ENCODE measurements around the gene SEPTIN10.
"Not testable (repeated sequence)": the region's sequence is repeated elsewhere in the genome, so short reads cannot be mapped to it uniquely, and the experiment has no call there.

Gene SEPTIN10

DNA sequence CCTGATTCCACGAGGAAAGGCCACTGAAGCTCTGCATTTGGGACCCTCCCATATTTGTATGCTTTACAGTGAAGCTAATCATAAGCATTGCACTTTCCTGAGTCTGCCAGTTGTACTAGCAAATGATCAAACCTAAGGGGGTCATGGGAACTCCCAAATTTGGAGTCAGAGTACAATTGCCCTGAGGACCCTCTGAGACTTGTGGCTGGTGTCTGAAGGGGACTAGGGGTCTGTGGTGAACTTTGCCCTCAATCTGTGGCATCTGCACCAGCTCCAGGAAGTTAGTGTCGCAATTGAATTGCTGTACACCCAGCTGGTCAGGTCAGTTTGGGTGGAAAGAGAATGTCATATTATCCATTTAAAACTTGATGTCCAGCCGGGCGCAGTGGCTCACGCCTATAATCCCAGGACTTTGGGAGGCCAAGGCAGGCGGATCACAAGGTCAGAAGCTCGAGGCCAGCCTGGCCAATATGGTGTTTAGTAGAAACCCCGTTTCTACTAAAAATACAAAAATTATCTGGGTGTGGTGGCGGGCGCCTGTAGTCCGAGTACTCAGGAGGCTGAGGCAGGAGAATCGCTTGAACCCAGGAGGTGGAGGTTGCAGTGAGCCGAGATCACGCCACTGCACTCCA lies 18.5 kb upstream of the SEPTIN10 start:
- no peaks in the 10 kb centered on the region for H3K4me1 ChIP-seq (ENCODE audit: control insufficient read depth, insufficient read depth, low read length)
- no peak overlapping the region for H3K4me3 ChIP-seq (ENCODE audit: insufficient read depth, low read depth, low read length)
- H3K27ac ChIP-seq (ENCODE audit: insufficient read depth, low read depth, low read length, poor library complexity, severe bottlenecking): no peak overlapping the region
- no peaks in the 10 kb centered on the region for H3K9me3 ChIP-seq (ENCODE audit: control insufficient read depth, low read length)
- H3K27me3 ChIP-seq (ENCODE audit: control insufficient read depth, insufficient read depth, low read length, poor library complexity, severe bottlenecking): no peaks in the 10 kb centered on the region
- H3K36me3 ChIP-seq (ENCODE audit: control insufficient read depth, insufficient read depth, low read length): no peaks in the 10 kb centered on the region
- 92 to 93% methylated on average over 14 of the region's 14 CpGs for WGBS, 2 experiments

DNA sequence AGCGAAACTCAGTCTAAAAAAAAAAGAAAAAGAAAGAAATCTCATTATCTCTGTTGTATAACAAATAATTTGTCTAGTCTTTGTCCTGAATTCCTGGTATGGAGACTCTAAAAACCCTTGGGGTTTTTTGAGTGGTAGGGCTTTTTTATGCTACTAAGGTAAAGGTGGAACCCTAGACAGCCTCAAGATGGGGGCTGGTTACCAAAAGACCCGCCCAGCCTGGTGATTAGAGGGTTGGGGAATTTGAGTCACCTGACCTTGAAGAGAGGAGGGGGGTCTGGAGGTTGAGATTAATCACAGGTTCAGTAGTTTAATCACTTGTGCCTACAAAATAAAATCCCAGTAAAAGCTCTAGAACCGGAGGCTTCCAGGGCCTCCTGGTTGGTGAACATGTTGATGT lies 18.0 kb upstream of the SEPTIN10 start:
- Histone ChIP-seq H3K4me3 (ENCODE audit: insufficient read depth, low read depth, low read length) (no peak overlapping the region), H3K27ac (ENCODE audit: insufficient read depth, low read depth, low read length, poor library complexity, severe bottlenecking) (no peak overlapping the region), H3K27me3 (ENCODE audit: control insufficient read depth, insufficient read depth, low read length, poor library complexity, severe bottlenecking) (no peaks in the 10 kb centered on the region), H3K9me3 (ENCODE audit: control insufficient read depth, low read length) (no peaks in the 10 kb centered on the region), H3K36me3 (ENCODE audit: control insufficient read depth, insufficient read depth, low read length) (no peaks in the 10 kb centered on the region), H3K4me1 (ENCODE audit: control insufficient read depth, insufficient read depth, low read length) (no peaks in the 10 kb centered on the region)
- 80 to 81% methylated on average over 3 of the region's 3 CpGs for WGBS, 2 experiments

DNA sequence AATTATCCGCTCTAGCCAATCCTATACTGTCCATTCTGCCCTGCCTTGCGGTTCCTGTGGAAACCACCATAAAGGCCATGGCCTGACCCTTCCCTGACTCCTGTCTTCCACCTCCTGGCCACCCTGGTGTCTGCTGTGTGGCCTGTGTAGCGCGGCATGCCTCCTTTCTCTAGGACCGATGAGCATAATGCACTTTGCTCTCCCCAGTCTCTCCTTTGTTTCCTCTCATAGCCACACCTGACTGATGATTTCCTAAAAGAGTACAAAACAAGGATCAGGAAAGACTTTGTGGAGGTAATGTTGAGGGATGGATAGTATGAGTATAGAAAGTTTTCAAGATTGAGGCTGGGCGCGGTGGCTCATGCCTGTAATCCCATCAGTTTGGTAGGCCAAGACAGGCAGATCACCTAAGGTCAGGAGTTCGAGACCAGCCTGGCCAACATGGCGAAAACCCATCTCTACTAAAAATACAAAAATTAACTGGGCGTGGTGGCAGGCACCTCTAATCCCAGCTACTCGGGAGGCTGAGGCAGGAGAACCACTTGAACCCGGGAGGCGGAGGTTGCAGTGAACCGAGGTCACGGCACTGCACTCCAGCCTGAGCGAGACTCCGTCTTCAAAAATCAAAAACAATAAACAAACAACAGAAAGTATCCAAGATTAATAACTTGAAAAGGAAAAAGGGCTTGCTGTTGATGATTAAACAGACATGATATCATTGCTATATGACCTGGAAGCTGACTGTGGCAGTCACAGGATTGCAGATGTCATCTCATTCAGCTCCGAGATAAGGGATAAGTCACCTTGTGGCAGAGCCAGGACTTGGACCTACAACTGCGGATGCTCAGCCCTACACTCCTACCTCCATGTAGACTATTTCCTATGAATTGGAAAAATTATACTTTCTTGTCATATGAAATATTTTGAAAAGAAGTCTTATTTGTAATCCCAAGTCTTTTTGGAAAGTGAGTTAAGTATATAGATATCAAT lies 17.0 kb upstream of the SEPTIN10 start:
- 93 to 94% methylated on average over 17 to 19 of the region's 19 CpGs for WGBS, 2 experiments
- no peak overlapping the region for H3K27ac ChIP-seq (ENCODE audit: insufficient read depth, low read depth, low read length, poor library complexity, severe bottlenecking)
- H3K4me3 ChIP-seq (ENCODE audit: insufficient read depth, low read depth, low read length): no peak overlapping the region
- no peaks in the 10 kb centered on the region for H3K9me3 ChIP-seq (ENCODE audit: control insufficient read depth, low read length)
- H3K27me3 ChIP-seq (ENCODE audit: control insufficient read depth, insufficient read depth, low read length, poor library complexity, severe bottlenecking): no peaks in the 10 kb centered on the region
- H3K36me3 ChIP-seq (ENCODE audit: control insufficient read depth, insufficient read depth, low read length): no peaks in the 10 kb centered on the region
- H3K4me1 ChIP-seq (ENCODE audit: control insufficient read depth, insufficient read depth, low read length): no peaks in the 10 kb centered on the region

DNA sequence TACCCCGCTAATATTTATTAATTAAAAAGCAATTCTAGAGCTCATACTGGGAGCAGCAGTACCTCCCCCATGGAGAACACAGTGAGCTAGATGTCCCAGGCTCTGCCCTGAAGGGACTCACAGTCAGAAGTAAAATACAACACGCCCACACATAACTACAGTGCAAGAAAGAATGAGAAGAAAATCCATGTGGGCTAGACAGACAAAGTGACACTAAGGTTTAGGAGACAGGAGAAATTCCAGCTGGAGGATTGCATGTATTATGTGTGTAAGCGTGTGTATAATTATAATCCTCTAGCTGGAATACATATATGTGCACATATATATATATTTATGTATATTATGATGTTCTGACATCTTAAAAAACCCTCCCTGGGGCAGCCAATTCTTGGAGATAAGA lies 16.1 kb upstream of the SEPTIN10 start:
- H3K4me1 ChIP-seq (ENCODE audit: control insufficient read depth, insufficient read depth, low read length): no peaks in the 10 kb centered on the region
- no peaks in the 10 kb centered on the region for H3K9me3 ChIP-seq (ENCODE audit: control insufficient read depth, low read length)
- H3K27me3 ChIP-seq (ENCODE audit: control insufficient read depth, insufficient read depth, low read length, poor library complexity, severe bottlenecking): no peaks in the 10 kb centered on the region
- no peak overlapping the region for H3K27ac ChIP-seq (ENCODE audit: insufficient read depth, low read depth, low read length, poor library complexity, severe bottlenecking)
- no peak overlapping the region for H3K4me3 ChIP-seq (ENCODE audit: insufficient read depth, low read depth, low read length)
- 100% methylated on average over 1 of the region's 3 CpGs for WGBS, 2 experiments
- no peaks in the 10 kb centered on the region for H3K36me3 ChIP-seq (ENCODE audit: control insufficient read depth, insufficient read depth, low read length)

DNA sequence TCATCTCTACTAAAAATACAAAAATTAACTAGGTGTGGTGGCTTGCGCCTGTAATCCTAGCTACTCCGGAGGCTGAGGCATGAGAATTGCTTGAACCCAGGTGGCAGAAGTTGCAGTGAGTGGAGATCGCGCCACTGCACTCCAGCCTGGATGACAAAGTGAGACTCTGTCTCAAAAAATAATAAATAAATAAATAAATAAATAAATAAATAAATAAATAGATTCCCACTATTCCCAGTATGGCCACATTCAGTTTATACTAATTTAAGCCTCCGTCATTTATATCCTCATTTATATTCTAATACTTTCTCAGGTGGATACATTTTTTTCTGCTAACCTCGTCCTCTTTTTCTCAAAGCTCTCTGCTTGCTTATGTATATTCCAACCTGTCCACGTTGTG lies 14.6 kb upstream of the SEPTIN10 start:
- H3K36me3 ChIP-seq (ENCODE audit: control insufficient read depth, insufficient read depth, low read length); H3K27me3 ChIP-seq (ENCODE audit: control insufficient read depth, insufficient read depth, low read length, poor library complexity, severe bottlenecking); H3K9me3 ChIP-seq (ENCODE audit: control insufficient read depth, low read length); H3K4me3 ChIP-seq (ENCODE audit: insufficient read depth, low read depth, low read length); H3K27ac ChIP-seq (ENCODE audit: insufficient read depth, low read depth, low read length, poor library complexity, severe bottlenecking); H3K4me1 ChIP-seq (ENCODE audit: control insufficient read depth, insufficient read depth, low read length): not testable (repeated sequence)
- WGBS, 2 experiments: 91% methylated on average over 6 to 7 of the region's 7 CpGs

DNA sequence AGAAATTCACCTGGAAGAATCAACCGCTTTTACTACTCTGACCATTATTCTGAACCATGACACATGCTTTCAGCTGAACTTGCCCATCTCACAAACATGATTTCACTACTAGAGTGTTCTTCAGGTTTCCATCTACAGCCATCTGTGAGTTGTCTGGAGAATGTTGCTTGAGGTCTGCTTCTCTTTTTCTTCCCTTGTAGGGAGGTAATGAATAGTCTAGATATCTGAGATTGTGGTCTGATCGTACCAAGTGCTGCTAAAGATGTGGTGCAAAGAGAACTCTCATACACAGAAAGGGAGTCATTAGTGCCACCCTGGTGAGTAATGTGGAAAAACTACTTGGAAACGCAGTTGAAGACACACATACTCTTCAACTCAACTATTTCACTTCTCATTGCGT lies 10.6 kb upstream of the SEPTIN10 start:
- H3K9me3 ChIP-seq (ENCODE audit: control insufficient read depth, low read length): no peaks in the 10 kb centered on the region
- no peaks in the 10 kb centered on the region for H3K27me3 ChIP-seq (ENCODE audit: control insufficient read depth, insufficient read depth, low read length, poor library complexity, severe bottlenecking)
- WGBS, 2 experiments: 75 to 80% methylated on average over 4 of the region's 4 CpGs
- no peak overlapping the region for H3K27ac ChIP-seq (ENCODE audit: insufficient read depth, low read depth, low read length, poor library complexity, severe bottlenecking)
- no peaks in the 10 kb centered on the region for H3K4me1 ChIP-seq (ENCODE audit: control insufficient read depth, insufficient read depth, low read length)
- H3K36me3 ChIP-seq (ENCODE audit: control insufficient read depth, insufficient read depth, low read length): no peaks in the 10 kb centered on the region
- H3K4me3 ChIP-seq (ENCODE audit: insufficient read depth, low read depth, low read length): no peak overlapping the region

DNA sequence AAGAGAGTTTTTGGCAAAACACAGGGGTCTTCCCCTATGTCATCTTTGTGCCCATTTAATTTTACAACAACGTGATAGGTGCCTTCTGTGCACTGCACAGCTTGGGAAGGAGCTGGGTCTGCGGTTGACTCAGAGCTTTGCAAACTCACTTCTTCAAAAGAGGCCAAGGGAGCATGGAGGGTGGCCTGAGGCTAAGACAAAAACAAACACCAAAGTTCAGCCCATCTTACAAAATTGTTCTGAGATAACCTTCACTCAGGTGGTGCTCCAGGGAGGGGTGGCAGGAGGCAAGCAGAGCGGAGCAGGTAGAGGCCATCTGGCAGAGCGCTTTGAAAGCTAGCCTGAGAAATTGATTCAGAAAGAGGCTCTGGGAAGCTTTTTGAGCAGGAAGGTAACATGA lies 10.2 kb upstream of the SEPTIN10 start:
- H3K4me1 ChIP-seq (ENCODE audit: control insufficient read depth, insufficient read depth, low read length): no peaks in the 10 kb centered on the region
- no peak overlapping the region for H3K27ac ChIP-seq (ENCODE audit: insufficient read depth, low read depth, low read length, poor library complexity, severe bottlenecking)
- H3K4me3 ChIP-seq (ENCODE audit: insufficient read depth, low read depth, low read length): no peak overlapping the region
- H3K9me3 ChIP-seq (ENCODE audit: control insufficient read depth, low read length): no peaks in the 10 kb centered on the region
- WGBS, 2 experiments: 95 to 97% methylated on average over 4 of the region's 4 CpGs
- no peaks in the 10 kb centered on the region for H3K36me3 ChIP-seq (ENCODE audit: control insufficient read depth, insufficient read depth, low read length)
- H3K27me3 ChIP-seq (ENCODE audit: control insufficient read depth, insufficient read depth, low read length, poor library complexity, severe bottlenecking): no peaks in the 10 kb centered on the region

GRCh38 chr2:109623297-109623696 lies 9.5 kb upstream of the SEPTIN10 start:
- no peak overlapping the region for H3K27ac ChIP-seq (ENCODE audit: insufficient read depth, low read depth, low read length, poor library complexity, severe bottlenecking)
- 90 to 93% methylated on average over 5 of the region's 5 CpGs for WGBS, 2 experiments

GRCh38 chr2:109619032-109619615 lies 5.4 kb upstream of the SEPTIN10 start:
- Histone ChIP-seq H3K27ac (ENCODE audit: insufficient read depth, low read depth, low read length, poor library complexity, severe bottlenecking) (no peak overlapping the region), H3K36me3 (ENCODE audit: control insufficient read depth, insufficient read depth, low read length) (no peaks in the 10 kb centered on the region), H3K27me3 (ENCODE audit: control insufficient read depth, insufficient read depth, low read length, poor library complexity, severe bottlenecking) (peaks cover 28% of the 10 kb centered on the region), H3K9me3 (ENCODE audit: control insufficient read depth, low read length) (no peaks in the 10 kb centered on the region), H3K4me3 (ENCODE audit: insufficient read depth, low read depth, low read length) (no peak overlapping the region), H3K4me1 (ENCODE audit: control insufficient read depth, insufficient read depth, low read length) (no peaks in the 10 kb centered on the region)
- WGBS, 2 experiments: 80 to 95% methylated on average over 3 to 4 of the region's 4 CpGs

More at GRCh38 chr2:109623297-109623696, 9.5 kb upstream of the SEPTIN10 start:
- H3K4me3 ChIP-seq (ENCODE audit: insufficient read depth, low read depth, low read length): no peak overlapping the region
- no peaks in the 10 kb centered on the region for H3K4me1 ChIP-seq (ENCODE audit: control insufficient read depth, insufficient read depth, low read length)
- no peaks in the 10 kb centered on the region for H3K9me3 ChIP-seq (ENCODE audit: control insufficient read depth, low read length)
- no peaks in the 10 kb centered on the region for H3K36me3 ChIP-seq (ENCODE audit: control insufficient read depth, insufficient read depth, low read length)
- no peaks in the 10 kb centered on the region for H3K27me3 ChIP-seq (ENCODE audit: control insufficient read depth, insufficient read depth, low read length, poor library complexity, severe bottlenecking)

- peak overlapping the region; percentile 90 for H3K4me3 ChIP-seq (ENCODE audit: insufficient read depth, low read depth, low read length)
Observed at GRCh38 chr2:109616184-109616583, 2.4 kb upstream of the SEPTIN10 start.

More at GRCh38 chr2:109616184-109616583, 2.4 kb upstream of the SEPTIN10 start:
- Histone ChIP-seq H3K9me3 (ENCODE audit: control insufficient read depth, low read length) (no peaks in the 10 kb centered on the region), H3K27me3 (ENCODE audit: control insufficient read depth, insufficient read depth, low read length, poor library complexity, severe bottlenecking) (peaks cover 28% of the 10 kb centered on the region), H3K27ac (ENCODE audit: insufficient read depth, low read depth, low read length, poor library complexity, severe bottlenecking) (no peak overlapping the region), H3K36me3 (ENCODE audit: control insufficient read depth, insufficient read depth, low read length) (no peaks in the 10 kb centered on the region), H3K4me1 (ENCODE audit: control insufficient read depth, insufficient read depth, low read length) (peaks cover 10% of the 10 kb centered on the region)
- 26 to 33% methylated on average over 5 of the region's 5 CpGs for WGBS, 2 experiments
